Esophagus muscularis mucosa (tissue), 4 donors: ENCODE data around the gene RSPO1.
"Not testable (repeated sequence)": the region's sequence is repeated elsewhere in the genome, so short reads cannot be mapped to it uniquely, and the experiment has no call there.

ENCODE experiments used
- EP300 ChIP-seq: sonication (generic); formaldehyde crosslinking; IDR thresholded peaks from one replicate; pipeline ENCODE4 v1.6.1; 2017; ENCODE audit warnings: antibody characterized with exemption
- POLR2A ChIP-seq: fragments of 450-650 bp; IDR thresholded peaks from one replicate; pipeline ENCODE4 v1.6.1; 2017; ENCODE audit warnings: antibody characterized with exemption, moderate library complexity, mild to moderate bottlenecking, low read depth
- TF ChIP-seq, protein P1 (sequence below), 3 experiments: fragments of 200-600 bp in 2 of 3; fragments of 450-650 bp in 1 of 3; sonication (generic) in 2 of 3; IDR thresholded peaks; one replicate each; pipeline ENCODE4 v1.5.1; 2017 to 2019; ENCODE audit warnings: antibody characterized with exemption in 3 of 3, mild to moderate bottlenecking in 2 of 3, moderate library complexity in 1 of 3

DNA sequence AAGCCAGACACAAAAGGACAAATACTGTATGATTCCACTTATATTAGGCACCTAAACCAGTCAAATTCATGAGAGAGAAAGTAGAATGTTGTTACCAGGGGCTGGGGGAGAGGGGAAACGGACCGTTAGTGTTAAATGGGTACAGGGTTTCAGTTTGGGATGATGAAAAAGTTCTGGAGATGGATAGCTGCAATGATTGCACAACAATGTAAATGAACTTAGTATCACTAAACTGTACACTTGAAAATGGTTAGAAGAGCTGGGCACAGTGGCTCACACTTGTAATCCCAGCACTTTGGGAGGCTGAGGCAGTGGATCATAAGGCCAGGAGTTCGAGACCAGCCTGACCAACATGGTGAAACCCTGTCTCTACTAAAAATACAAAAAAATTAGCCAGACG is 50.1 kb downstream of the RSPO1 start:
- TF ChIP-seq, protein P1, sequence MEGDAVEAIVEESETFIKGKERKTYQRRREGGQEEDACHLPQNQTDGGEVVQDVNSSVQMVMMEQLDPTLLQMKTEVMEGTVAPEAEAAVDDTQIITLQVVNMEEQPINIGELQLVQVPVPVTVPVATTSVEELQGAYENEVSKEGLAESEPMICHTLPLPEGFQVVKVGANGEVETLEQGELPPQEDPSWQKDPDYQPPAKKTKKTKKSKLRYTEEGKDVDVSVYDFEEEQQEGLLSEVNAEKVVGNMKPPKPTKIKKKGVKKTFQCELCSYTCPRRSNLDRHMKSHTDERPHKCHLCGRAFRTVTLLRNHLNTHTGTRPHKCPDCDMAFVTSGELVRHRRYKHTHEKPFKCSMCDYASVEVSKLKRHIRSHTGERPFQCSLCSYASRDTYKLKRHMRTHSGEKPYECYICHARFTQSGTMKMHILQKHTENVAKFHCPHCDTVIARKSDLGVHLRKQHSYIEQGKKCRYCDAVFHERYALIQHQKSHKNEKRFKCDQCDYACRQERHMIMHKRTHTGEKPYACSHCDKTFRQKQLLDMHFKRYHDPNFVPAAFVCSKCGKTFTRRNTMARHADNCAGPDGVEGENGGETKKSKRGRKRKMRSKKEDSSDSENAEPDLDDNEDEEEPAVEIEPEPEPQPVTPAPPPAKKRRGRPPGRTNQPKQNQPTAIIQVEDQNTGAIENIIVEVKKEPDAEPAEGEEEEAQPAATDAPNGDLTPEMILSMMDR (IDR thresholded peaks at IDR 0.05), result not testable (repeated sequence)
- TF ChIP-seq EP300, POLR2A: not testable (repeated sequence)
